Sigmoid colon (tissue), 3 donors: ENCODE measurements around the gene MACROD2.

Experiments
- POLR2A ChIP-seq, 2 donors: fragments of 450-650 bp; IDR thresholded peaks; one replicate each; pipeline ENCODE4 v1.6.1; 2016; ENCODE audit warnings: antibody characterized with exemption in 2 of 2, mild to moderate bottlenecking in 2 of 2, moderate library complexity in 2 of 2
- TF ChIP-seq, protein P1 (sequence below), 4 experiments: fragments of 450-650 bp in 3 of 4; fragments of 200-600 bp in 1 of 4; IDR thresholded peaks; one replicate each; pipeline ENCODE4 v1.5.1; 2016 to 2019; ENCODE audit warnings: antibody characterized with exemption in 4 of 4, mild to moderate bottlenecking in 3 of 4, moderate library complexity in 2 of 4

DNA sequence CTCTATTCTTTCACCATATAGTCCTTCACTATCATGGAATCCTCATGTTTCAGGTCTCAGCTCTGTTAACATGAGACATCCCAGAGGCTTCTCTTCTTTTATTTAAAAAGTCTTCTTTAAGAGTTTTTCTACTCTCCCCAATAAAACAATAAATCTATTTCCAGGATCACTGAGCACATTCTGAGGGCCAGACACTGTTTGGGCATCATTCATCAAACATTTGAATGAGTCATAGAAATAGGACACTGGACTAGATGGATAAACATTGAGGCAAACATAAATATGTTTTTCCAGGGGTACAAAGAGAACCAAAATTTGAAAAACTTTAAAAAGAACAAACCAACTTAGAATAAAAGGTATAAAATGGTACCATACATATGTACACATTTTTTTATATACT lies 2023.6 kb downstream of the MACROD2 start:
- no peak for TF ChIP-seq POLR2A (IDR thresholded peaks at IDR 0.05)
- TF ChIP-seq, protein P1, sequence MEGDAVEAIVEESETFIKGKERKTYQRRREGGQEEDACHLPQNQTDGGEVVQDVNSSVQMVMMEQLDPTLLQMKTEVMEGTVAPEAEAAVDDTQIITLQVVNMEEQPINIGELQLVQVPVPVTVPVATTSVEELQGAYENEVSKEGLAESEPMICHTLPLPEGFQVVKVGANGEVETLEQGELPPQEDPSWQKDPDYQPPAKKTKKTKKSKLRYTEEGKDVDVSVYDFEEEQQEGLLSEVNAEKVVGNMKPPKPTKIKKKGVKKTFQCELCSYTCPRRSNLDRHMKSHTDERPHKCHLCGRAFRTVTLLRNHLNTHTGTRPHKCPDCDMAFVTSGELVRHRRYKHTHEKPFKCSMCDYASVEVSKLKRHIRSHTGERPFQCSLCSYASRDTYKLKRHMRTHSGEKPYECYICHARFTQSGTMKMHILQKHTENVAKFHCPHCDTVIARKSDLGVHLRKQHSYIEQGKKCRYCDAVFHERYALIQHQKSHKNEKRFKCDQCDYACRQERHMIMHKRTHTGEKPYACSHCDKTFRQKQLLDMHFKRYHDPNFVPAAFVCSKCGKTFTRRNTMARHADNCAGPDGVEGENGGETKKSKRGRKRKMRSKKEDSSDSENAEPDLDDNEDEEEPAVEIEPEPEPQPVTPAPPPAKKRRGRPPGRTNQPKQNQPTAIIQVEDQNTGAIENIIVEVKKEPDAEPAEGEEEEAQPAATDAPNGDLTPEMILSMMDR (IDR thresholded peaks at IDR 0.05), result no peak
